OCI-LY1 (cell line): ENCODE measurements around the gene MACROD1.

Experiments
- CTCF ChIP-seq: fragments of 200-600 bp; sonication (generic), shearing (Covaris generic); IDR thresholded peaks from 2 replicates; pipeline ENCODE4 v1.5.1; 2017; ENCODE audit warnings: mild to moderate bottlenecking, antibody characterized with exemption, low read length, moderate library complexity, mixed read lengths
- EZH2 ChIP-seq: fragments of 200-600 bp; sonication (generic), shearing (Covaris generic); IDR thresholded peaks from 2 replicates; pipeline ENCODE4 v1.8.0; 2017; ENCODE audit warnings: borderline replicate concordance, mixed run types, mild to moderate bottlenecking, antibody characterized with exemption, low read length, moderate library complexity, mixed read lengths

- TF ChIP-seq CTCF: no peak
- TF ChIP-seq EZH2: no peak
Measured at GRCh38 chr11:63986156-63986931, 179.6 kb downstream of the MACROD1 start, which contains the start of gene OTUB1.
